ENCODE results near the gene ZNF865. TPM values are rescaled to one million over a fixed set of nuclear protein-coding genes. Genes with fewer than 3 reads are reported as not detected.

Gene ZNF865
- total and polyA plus RNA-seq, 2 donors (not counting 3 experiments of a cell fraction or from before 2014, with no cell fraction given), result 4.0 to 10.1 TPM

DNA sequence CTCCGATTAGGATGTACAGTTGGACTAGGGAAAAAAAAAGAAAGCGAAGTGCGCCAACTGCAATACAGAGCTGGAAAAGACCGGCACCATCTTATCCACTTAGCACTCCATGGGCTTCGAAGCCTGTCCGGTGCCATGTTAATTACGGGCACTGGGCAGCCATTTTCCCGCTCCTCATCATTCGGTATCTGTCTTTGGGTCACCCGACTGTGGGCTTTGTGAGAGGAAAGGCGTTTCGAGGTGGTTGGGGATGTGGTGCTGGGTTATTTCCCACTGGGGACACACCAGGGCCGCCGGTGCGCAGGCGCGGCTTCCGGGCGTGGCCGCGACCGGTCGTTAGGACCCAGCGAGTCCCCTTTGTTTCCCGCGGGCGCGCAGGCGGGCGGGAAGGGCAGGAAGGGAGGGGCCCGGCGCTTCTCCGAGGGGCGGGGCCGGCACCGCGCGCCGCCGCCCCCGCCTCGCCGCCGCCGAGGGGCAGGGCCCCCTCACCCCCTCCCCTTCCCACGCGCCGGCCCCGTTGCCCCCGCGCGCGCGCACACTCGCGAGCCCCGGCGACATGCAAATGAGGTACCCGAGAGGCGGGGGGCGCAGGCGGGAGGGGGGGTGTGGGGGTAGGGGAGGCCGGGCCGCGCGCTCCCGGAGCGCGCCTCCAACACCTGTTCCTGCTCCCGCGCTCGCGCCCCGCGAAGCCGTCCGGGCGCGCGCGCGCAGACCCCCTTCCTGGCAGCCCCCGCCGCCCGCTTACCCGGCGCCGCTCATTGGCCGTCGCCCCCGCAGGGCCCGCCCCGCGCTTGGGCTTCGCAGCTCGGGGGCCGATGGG, 5.4 kb upstream of the ZNF865 start, which contains the start of gene ZNF524:
TSS of gene ZNF524 (plus strand) at position 447 of the 820 bp plus-strand sequence. CDS start 1,825 bp downstream, outside the sequence.
- peak; percentile 8 for FAIRE-seq
- TF ChIP-seq POLR2AphosphoS5 (IDR thresholded peaks at IDR 0.05; ENCODE audit: insufficient read depth, low read depth, low read length) (peak; percentile 63), MYC (IDR thresholded peaks at IDR 0.05; ENCODE audit: low read depth, low read length) (no peak)
- Histone ChIP-seq H3K36me3 (ENCODE audit: control insufficient read depth in 2 of 2, extremely low read depth in 1 of 2, insufficient read depth in 2 of 2, low read length in 2 of 2) (peaks cover 3 to 14% of the 10 kb centered on the region in 2 experiments), H3K9me1 (replicated peaks; ENCODE audit: control insufficient read depth, extremely low read depth, insufficient read depth, low read length) (no peaks in the 10 kb centered on the region), H3K9ac (replicated peaks; ENCODE audit: extremely low read depth, insufficient read depth, low read length) (peak within 1 kb of the TSS; percentile 97), H3K27ac (ENCODE audit: insufficient read depth, low read depth, low read length) (peak within 1 kb of the TSS; percentile 98), H3K79me2 (ENCODE audit: control insufficient read depth, insufficient read depth, low read length) (peaks cover 2% of the 10 kb centered on the region), H3K9me3 (replicated peaks; ENCODE audit: control insufficient read depth, insufficient read depth, low read length) (no peaks in the 10 kb centered on the region), H4K20me1 (replicated peaks; ENCODE audit: control insufficient read depth, extremely low read depth, insufficient read depth, low read length) (no peaks in the 10 kb centered on the region), H2AFZ (ENCODE audit: low read depth, low read length) (peak within 1 kb of the TSS; percentile 96), H3K4me3 (replicated peaks in 1 of 3; ENCODE audit: insufficient read depth in 1 of 3, low read depth in 1 of 3, low read length in 3 of 3) (peak within 1 kb of the TSS; percentile 78 to 92 (median 89)), H3K4me2 (ENCODE audit: insufficient read depth, low read length) (peak within 1 kb of the TSS; percentile 90), H3K27me3 (ENCODE audit: control insufficient read depth in 2 of 2, insufficient read depth in 2 of 2, low read length in 2 of 2) (no peaks in the 10 kb centered on the region), H3K4me1 (ENCODE audit: control insufficient read depth, extremely low read depth, insufficient read depth, low read length) (peaks cover 13% of the 10 kb centered on the region)
- TSS peak; percentile 48 for BruUV-seq (replicated peaks)
- CTCF ChIA-PET, result interaction anchor here (0.6 to 1.8 kb wide), 12 partner anchors 17 to 132 kb away, joined by 3 to 8 read pairs (median 4); partner anchors contain the start of gene U2AF2
- dilution Hi-C loops (cut with MboI; ENCODE audit: extremely low pct_ligation_motif_present, low sequenced_read_pairs) (loop anchor here (10.0 kb wide), 1 partner anchor 85 kb away; no protein-coding TSS in a partner anchor), intact Hi-C loops (cut with micrococcal nuclease) (loop anchor here (1.0 to 10.0 kb wide), 11 partner anchors 13 to 483 kb away; partner anchors contain the start of genes KMT5C, PPP1R12C, PPP6R1 and RPL28)
- POLR2A ChIA-PET, result interaction anchor here (0.9 to 2.2 kb wide), 6 partner anchors 14 to 193 kb away, joined by 3 to 8 read pairs (median 8); partner anchors contain the start of genes UBE2S and ZNF784
- DNase-seq (ENCODE audit: low read depth, low spot score), result peak; percentile 72

DNA sequence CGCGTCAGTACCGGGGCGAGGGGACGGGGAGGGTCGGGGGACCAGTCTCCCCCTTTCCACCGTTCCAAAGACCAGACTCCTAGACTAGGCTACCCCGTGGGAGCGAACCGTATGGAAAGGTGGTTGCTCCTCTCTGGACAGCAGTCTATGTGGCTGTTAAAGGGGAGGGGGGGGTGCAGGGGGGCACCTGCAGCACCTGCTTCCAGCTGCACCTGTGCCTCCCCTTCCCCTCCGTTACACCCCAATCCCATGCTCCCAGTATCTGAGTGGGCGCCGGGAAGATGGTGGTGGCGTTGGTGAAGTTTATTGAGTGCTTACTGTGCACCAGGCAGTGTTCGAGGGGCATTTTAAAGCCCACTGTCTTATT, 4.8 kb upstream of the ZNF865 start:
- CTCF ChIA-PET, result interaction anchor here (0.6 kb wide), 1 partner anchor 53 kb away, joined by 3 read pairs; no protein-coding TSS in a partner anchor

More for the DNA sequence above, 4.8 kb upstream of the ZNF865 start:
- Histone ChIP-seq H2AFZ (ENCODE audit: low read depth, low read length) (peak overlapping the region; percentile 15), H3K9ac (replicated peaks; ENCODE audit: extremely low read depth, insufficient read depth, low read length) (peak overlapping the region; percentile 97), H3K4me3 (replicated peaks in 1 of 3; ENCODE audit: insufficient read depth in 1 of 3, low read depth in 1 of 3, low read length in 3 of 3) (peak overlapping the region; percentile 42 to 92 (median 60)), H3K9me1 (replicated peaks; ENCODE audit: control insufficient read depth, extremely low read depth, insufficient read depth, low read length) (no peaks in the 10 kb centered on the region), H3K4me1 (ENCODE audit: control insufficient read depth, extremely low read depth, insufficient read depth, low read length) (peaks cover 13% of the 10 kb centered on the region), H3K27ac (ENCODE audit: insufficient read depth, low read depth, low read length) (no peak overlapping the region), H3K27me3 (ENCODE audit: control insufficient read depth in 2 of 2, insufficient read depth in 2 of 2, low read length in 2 of 2) (no peaks in the 10 kb centered on the region), H3K4me2 (ENCODE audit: insufficient read depth, low read length) (peak overlapping the region; percentile 81), H4K20me1 (replicated peaks; ENCODE audit: control insufficient read depth, extremely low read depth, insufficient read depth, low read length) (no peaks in the 10 kb centered on the region), H3K79me2 (ENCODE audit: control insufficient read depth, insufficient read depth, low read length) (peaks cover 2% of the 10 kb centered on the region), H3K9me3 (replicated peaks; ENCODE audit: control insufficient read depth, insufficient read depth, low read length) (no peaks in the 10 kb centered on the region), H3K36me3 (ENCODE audit: control insufficient read depth in 2 of 2, extremely low read depth in 1 of 2, insufficient read depth in 2 of 2, low read length in 2 of 2) (peaks cover 0 to 10% of the 10 kb centered on the region in 2 experiments)
- dilution Hi-C loops (cut with MboI; ENCODE audit: extremely low pct_ligation_motif_present, low sequenced_read_pairs) (loop anchor here (10.0 kb wide), 1 partner anchor 86 kb away; no protein-coding TSS in a partner anchor), intact Hi-C loops (cut with micrococcal nuclease) (loop anchor here (1.0 to 10.0 kb wide), 4 partner anchors 35 to 346 kb away; partner anchors contain the start of genes PPP6R1, RPL28 and TMEM238)
- TSS peak; percentile 32 for BruUV-seq (replicated peaks)
- TF ChIP-seq JUN (IDR thresholded peaks at IDR 0.05; ENCODE audit: borderline replicate concordance, insufficient read depth, insufficient read length, low read depth) (no peak), POLR2A (IDR thresholded peaks at IDR 0.05; ENCODE audit: low read depth, low read length) (peak; percentile 12)
- POLR2A ChIA-PET, result interaction anchor here (2.2 kb wide), 1 partner anchor 14 kb away, joined by 8 read pairs; no protein-coding TSS in a partner anchor
- FAIRE-seq (peak; percentile 4), DNase-seq (ENCODE audit: low read depth, low spot score) (no peak)
